ENCODE results near the gene SLC6A7. TPM values are rescaled to one million over a fixed set of nuclear protein-coding genes. Genes with fewer than 3 reads are reported as not detected.

The SLC6A7 gene
- polyA plus RNA-seq, 1 experiment = not detected

DNA sequence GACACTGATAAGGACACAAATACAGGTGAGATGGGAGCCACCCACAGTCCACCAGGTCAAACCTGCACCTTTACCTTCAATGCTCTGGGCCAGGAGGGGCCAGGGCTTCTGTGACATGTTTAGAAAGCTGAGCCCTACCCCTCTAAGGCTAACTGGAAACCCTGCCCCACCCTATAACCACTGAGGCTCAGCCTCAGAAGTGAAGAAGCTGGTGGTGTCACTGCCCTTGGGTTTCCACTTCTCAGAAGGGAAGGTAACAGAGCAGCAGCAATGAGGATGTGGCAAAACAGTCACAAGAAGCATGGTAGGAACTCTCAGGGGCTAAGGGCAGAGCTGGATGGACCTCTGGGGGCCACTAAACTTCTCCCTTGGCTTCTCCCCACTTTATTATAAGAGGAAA lies 40.2 kb upstream of the SLC6A7 start:
- H3K27me3 ChIP-seq (ENCODE audit: control insufficient read depth, insufficient read depth, low read length) = no peaks in the 10 kb centered on the region
- H3K9me3 ChIP-seq (ENCODE audit: control insufficient read depth, insufficient read depth, low read length) = no peaks in the 10 kb centered on the region; the same call in 1 of the 2 replicates
- no peak for DNase-seq (ENCODE audit: low read depth, low spot score)
- TF ChIP-seq, protein P1, sequence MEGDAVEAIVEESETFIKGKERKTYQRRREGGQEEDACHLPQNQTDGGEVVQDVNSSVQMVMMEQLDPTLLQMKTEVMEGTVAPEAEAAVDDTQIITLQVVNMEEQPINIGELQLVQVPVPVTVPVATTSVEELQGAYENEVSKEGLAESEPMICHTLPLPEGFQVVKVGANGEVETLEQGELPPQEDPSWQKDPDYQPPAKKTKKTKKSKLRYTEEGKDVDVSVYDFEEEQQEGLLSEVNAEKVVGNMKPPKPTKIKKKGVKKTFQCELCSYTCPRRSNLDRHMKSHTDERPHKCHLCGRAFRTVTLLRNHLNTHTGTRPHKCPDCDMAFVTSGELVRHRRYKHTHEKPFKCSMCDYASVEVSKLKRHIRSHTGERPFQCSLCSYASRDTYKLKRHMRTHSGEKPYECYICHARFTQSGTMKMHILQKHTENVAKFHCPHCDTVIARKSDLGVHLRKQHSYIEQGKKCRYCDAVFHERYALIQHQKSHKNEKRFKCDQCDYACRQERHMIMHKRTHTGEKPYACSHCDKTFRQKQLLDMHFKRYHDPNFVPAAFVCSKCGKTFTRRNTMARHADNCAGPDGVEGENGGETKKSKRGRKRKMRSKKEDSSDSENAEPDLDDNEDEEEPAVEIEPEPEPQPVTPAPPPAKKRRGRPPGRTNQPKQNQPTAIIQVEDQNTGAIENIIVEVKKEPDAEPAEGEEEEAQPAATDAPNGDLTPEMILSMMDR (IDR thresholded peaks at IDR 0.05; ENCODE audit: low read depth, low read length) = no peak
- no peak overlapping the region for H3K27ac ChIP-seq (ENCODE audit: low read depth, low read length)
- ChIA-PET CTCF (interaction anchor here (0.8 kb wide), 1 partner anchor 881 kb away, joined by 3 read pairs; no protein-coding TSS in a partner anchor), POLR2A (no interaction called here)
- H3K4me3 ChIP-seq (ENCODE audit: low read depth, low read length) = no peak overlapping the region

DNA sequence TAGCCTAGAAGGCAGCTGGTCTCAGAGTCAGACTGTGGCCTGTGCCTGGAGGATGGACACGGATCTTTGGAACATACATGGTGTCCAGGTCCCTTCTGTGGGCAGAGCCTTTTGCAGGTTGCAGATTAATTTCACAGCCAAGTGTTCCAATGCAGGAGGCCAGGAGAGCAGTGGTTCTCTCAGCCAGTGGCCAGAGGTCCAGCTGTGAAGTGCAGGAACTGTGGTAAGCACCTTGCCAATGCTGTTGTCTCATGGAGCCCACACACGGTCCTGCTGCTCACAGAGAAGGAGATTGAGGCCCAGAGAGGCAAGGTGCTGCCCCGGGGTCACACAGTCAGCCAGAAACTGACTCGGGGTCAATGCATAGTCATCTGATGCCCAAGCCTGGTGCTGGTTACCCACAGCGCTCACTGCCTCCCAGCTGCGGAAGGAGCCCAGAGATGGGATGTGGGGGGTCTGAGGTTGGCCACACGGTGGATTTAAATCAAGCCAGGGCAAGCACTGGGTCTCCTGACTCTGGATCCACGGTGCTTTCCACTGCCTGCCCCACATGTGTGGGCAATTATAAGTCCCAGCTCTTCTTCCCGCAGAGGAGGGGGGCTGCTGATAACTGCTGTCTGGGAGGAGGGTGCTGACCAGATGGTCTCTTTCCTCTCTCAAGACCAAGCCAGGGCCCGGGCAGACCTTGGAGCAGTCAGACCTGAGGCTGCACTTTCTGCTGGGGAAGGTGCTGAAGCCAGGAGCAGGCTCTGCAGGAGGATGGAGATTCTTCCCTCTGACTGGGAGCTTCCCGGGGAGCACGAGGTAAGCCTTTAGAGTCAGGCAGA lies 37.0 kb upstream of the SLC6A7 start:
- Histone ChIP-seq H3K4me3 (ENCODE audit: low read depth, low read length) (peak overlapping the region; percentile 97), H3K27me3 (ENCODE audit: control insufficient read depth, insufficient read depth, low read length) (no peaks in the 10 kb centered on the region), H3K27ac (ENCODE audit: low read depth, low read length) (peak overlapping the region; percentile 31), H3K9me3 (ENCODE audit: control insufficient read depth, insufficient read depth, low read length) (no peaks in the 10 kb centered on the region; the same call in 1 of the 2 replicates)
- ChIA-PET CTCF (interaction anchor here (0.8 kb wide), 1 partner anchor 30 kb away, joined by 3 read pairs; no protein-coding TSS in a partner anchor), POLR2A (interaction anchor here (0.5 to 2.2 kb wide), 3 partner anchors 9 to 282 kb away, joined by 3 to 11 read pairs (median 10); no protein-coding TSS in a partner anchor)
- TF ChIP-seq, protein P1 (IDR thresholded peaks at IDR 0.05; ENCODE audit: low read depth, low read length) = no peak
- no peak for DNase-seq (ENCODE audit: low read depth, low spot score)

DNA sequence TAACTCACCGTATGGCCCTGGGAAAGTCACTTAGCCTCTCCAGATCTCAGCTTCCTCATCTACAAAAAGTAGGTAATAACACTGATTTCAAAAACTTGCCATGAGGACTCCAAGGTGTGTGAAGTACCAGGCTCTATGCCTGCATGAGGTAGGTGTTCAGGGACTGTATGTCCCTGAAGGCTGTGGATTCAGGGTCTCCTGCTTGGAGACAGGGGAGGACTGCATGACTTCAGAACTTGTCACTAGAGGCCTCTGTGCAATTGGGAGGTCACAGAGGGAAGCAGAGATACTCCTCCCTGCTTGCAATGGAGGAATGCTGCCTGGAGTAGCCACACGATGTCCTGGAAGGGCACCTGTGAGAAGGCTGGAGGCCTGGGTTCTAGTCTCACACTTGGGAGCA lies 36.4 kb upstream of the SLC6A7 start:
- ChIA-PET CTCF (interaction anchor here (0.6 kb wide), 1 partner anchor 194 kb away, joined by 3 read pairs; no protein-coding TSS in a partner anchor), POLR2A (interaction anchor here (2.2 to 2.8 kb wide), 2 partner anchors 10 to 14 kb away, joined by 10 to 31 read pairs; no protein-coding TSS in a partner anchor)
- TF ChIP-seq, protein P1 (IDR thresholded peaks at IDR 0.05; ENCODE audit: low read depth, low read length) = no peak
- peak overlapping the region; percentile 97 for H3K4me3 ChIP-seq (ENCODE audit: low read depth, low read length)
- no peaks in the 10 kb centered on the region for H3K27me3 ChIP-seq (ENCODE audit: control insufficient read depth, insufficient read depth, low read length)
- DNase-seq (ENCODE audit: low read depth, low spot score) = no peak
- no peaks in the 10 kb centered on the region for H3K9me3 ChIP-seq (ENCODE audit: control insufficient read depth, insufficient read depth, low read length)
- peak overlapping the region; percentile 52 for H3K27ac ChIP-seq (ENCODE audit: low read depth, low read length)

DNA sequence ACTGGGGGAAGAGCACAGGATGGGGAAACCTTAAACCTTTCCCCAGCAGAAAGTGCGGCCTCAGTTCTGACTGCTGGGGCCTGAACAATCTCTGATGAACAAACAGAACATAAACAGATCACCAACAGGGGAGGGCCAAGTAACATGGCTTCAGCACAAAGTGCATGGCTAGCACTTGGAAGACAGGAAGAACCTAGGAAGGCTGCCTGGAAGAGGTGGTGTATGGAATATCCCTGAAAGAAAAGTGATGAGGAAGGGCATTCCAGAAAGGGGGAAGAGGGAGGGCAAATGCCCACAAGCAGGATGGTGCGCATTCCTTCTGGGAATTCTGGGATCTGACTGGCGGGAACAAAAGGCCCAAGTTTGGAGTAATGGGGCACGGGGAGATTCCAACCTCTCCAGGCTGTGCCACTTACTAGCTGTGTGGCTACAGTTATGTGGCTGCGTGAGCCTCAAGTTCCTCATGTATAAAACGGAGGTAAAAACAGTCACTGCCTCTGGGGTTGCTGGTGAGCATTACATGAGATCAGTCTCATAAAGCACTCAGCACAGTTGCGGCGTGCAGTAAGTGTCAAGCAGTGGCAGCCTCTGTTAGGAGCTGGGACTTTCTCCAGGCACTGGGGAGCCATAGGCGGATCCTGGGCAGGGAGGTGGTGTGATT lies 35.8 kb upstream of the SLC6A7 start:
- CTCF ChIA-PET = interaction anchor here (0.6 kb wide), 1 partner anchor 194 kb away, joined by 3 read pairs; no protein-coding TSS in a partner anchor
- DNase-seq (ENCODE audit: low read depth, low spot score) = no peak
- no peaks in the 10 kb centered on the region for H3K27me3 ChIP-seq (ENCODE audit: control insufficient read depth, insufficient read depth, low read length)
- POLR2A ChIA-PET = interaction anchor here (2.2 to 2.8 kb wide), 2 partner anchors 11 to 14 kb away, joined by 10 to 31 read pairs; no protein-coding TSS in a partner anchor
- no peaks in the 10 kb centered on the region for H3K9me3 ChIP-seq (ENCODE audit: control insufficient read depth, insufficient read depth, low read length)
- H3K4me3 ChIP-seq (ENCODE audit: low read depth, low read length) = peak overlapping the region; percentile 97
- TF ChIP-seq, protein P1 (IDR thresholded peaks at IDR 0.05; ENCODE audit: low read depth, low read length) = no peak; the same call in 1 of the 2 replicates
- peak overlapping the region; percentile 52 for H3K27ac ChIP-seq (ENCODE audit: low read depth, low read length)

Measured in AG04450 (cell line).